Left ventricle myocardium superior (tissue), 1 donor: ENCODE measurements around the gene GMPS. TPM values are rescaled to one million over a fixed set of nuclear protein-coding genes. Genes with fewer than 3 reads are reported as not detected.

Experiments used
- ATAC-seq: fragments of 200-7000 bp; cut with Tn5 transposase; one replicate; pipeline ENCODE4 v1.9.1; 2020; ENCODE audit warnings: mild to moderate bottlenecking, moderate library complexity
- DNase-seq: peaks from one replicate; pipeline ENCODE4 v3.0.0-alpha.2; 2020
- intact Hi-C: fragments of 100-400 bp; cut with micrococcal nuclease; formaldehyde crosslinking; loops from one replicate; pipeline ENCODE4 v1.11.0; 2022
- total RNA-seq: library from RNA; stranded (reverse); fragmentation: NEBNext Ultra II Directional; extraction: Animal tissue kit (Norgen Biotek cat#: 25700); gene quantifications from one replicate; pipeline ENCODE4 v1.2.1, GENCODE V29; 2021
- donor health status: DM: no; HTN: yes; CAD: no; lungs with severe emphysema.

GMPS gene
- total RNA-seq, 1 donor from 2014 or later = 32.5 TPM

- ATAC-seq (no peak), DNase-seq (no peak)
- intact Hi-C loops = no loop called here
Measured at GRCh38 chr3:155979746-155980145, 109.3 kb downstream of the GMPS start.

GRCh38 chr3:155981669-155982068 lies 111.2 kb downstream of the GMPS start:
- intact Hi-C loops = no loop called here
- DNase-seq (no peak), ATAC-seq (no peak)

- intact Hi-C loops = no loop called here
- no peak for DNase-seq
- no peak for ATAC-seq
Measured at GRCh38 chr3:155983834-155984474, 113.5 kb downstream of the GMPS start.

GRCh38 chr3:155984791-155985417 lies 114.5 kb downstream of the GMPS start:
- intact Hi-C loops = no loop called here
- no peak for DNase-seq
- ATAC-seq = no peak

- DNase-seq (no peak), ATAC-seq (no peak)
- intact Hi-C loops = no loop called here
Measured at GRCh38 chr3:155989536-155989935, 119.1 kb downstream of the GMPS start.

GRCh38 chr3:155991212-155991611 lies 120.8 kb downstream of the GMPS start:
- intact Hi-C loops = no loop called here
- no peak for ATAC-seq
- no peak for DNase-seq

- no peak for ATAC-seq
- intact Hi-C loops = no loop called here
- DNase-seq = no peak
Measured at GRCh38 chr3:155991847-155992246, 121.4 kb downstream of the GMPS start.

Other genes starting within 250 kb of the GMPS start
- 0.50 TPM for gene PLCH1, start 125.6 kb upstream of the GMPS start, total RNA-seq
- gene C3orf33, start 64.4 kb upstream of the GMPS start, total RNA-seq = 7.3 TPM
- 21.2 TPM for gene SLC33A1, start 16.2 kb upstream of the GMPS start, total RNA-seq
- 2.4 TPM for gene KCNAB1, start 249.9 kb downstream of the GMPS start, total RNA-seq